H1 (cell line): ENCODE data around the gene ZFP91. TPM values are rescaled to one million over a fixed set of nuclear protein-coding genes. Genes with fewer than 3 reads are reported as not detected.

Source experiments
- BACH1 ChIP-seq: IDR thresholded peaks from 2 replicates; pipeline ENCODE4 v1.6.1; 2012; ENCODE audit warnings: low read length, improper control_type of control experiment
- BCL11A ChIP-seq, 2 experiments: IDR thresholded peaks; one replicate each; pipeline ENCODE4 v1.6.1; 2011; ENCODE audit warnings: low read depth in 2 of 2, low read length in 2 of 2, mild to moderate bottlenecking in 2 of 2
- CBX8 ChIP-seq: fragments of 300-800, 300-1000 bp; sonication (generic); IDR thresholded peaks from 2 replicates; pipeline ENCODE4 v1.7.1; 2016; ENCODE audit warnings: low read depth, low read length, borderline replicate concordance
- CHD1 ChIP-seq: IDR thresholded peaks from 2 replicates; pipeline ENCODE4 v1.6.1; 2012; ENCODE audit warnings: low read depth, low read length, improper control_type of control experiment
- CHD7 ChIP-seq: fragments of 300-600 bp; sonication (generic); IDR thresholded peaks from 2 replicates; pipeline ENCODE4 v1.7.1; 2012; ENCODE audit warnings: low read length, moderate library complexity, mild to moderate bottlenecking, inconsistent platforms; ENCODE audit not compliant: insufficient replicate concordance
- CREB1 ChIP-seq: IDR thresholded peaks from 2 replicates; pipeline ENCODE4 v1.6.1; 2012; ENCODE audit warnings: inconsistent platforms
- EP300 ChIP-seq, 2 experiments: IDR thresholded peaks; 1 replicate in 1 of 2; 2 replicates in 1 of 2; pipeline ENCODE4 v1.6.1; 2011 to 2012; ENCODE audit warnings: low read depth in 2 of 2, low read length in 2 of 2, mild to moderate bottlenecking in 2 of 2, borderline replicate concordance in 1 of 2, inconsistent platforms in 1 of 2, moderate library complexity in 1 of 2
- EZH2 ChIP-seq: fragments of 200-600 bp; sonication (generic); IDR thresholded peaks from 2 replicates; pipeline ENCODE4 v1.7.1; 2012; ENCODE audit warnings: low read depth, mild to moderate bottlenecking, moderate library complexity, low read length, inconsistent platforms; ENCODE audit not compliant: severe bottlenecking
- NRF1 ChIP-seq: IDR thresholded peaks from 2 replicates; pipeline ENCODE4 v1.6.1; 2011; ENCODE audit warnings: mild to moderate bottlenecking, low read depth, low read length, improper control_type of control experiment
- POU5F1 ChIP-seq: IDR thresholded peaks from 2 replicates; pipeline ENCODE4 v1.6.1; 2011; ENCODE audit warnings: low read depth, mild to moderate bottlenecking, low read length, moderate library complexity
- SIN3A ChIP-seq, 2 experiments: IDR thresholded peaks in 1 of 2; conservative IDR thresholded peaks in 1 of 2; 2 replicates each; pipeline ENCODE4 v1.6.1; 2011 to 2012; ENCODE audit warnings: low read length in 2 of 2, improper control_type of control experiment in 1 of 2, low read depth in 1 of 2, mild to moderate bottlenecking in 1 of 2
- YY1 ChIP-seq: IDR thresholded peaks from 2 replicates; pipeline ENCODE4 v1.6.1; 2011; ENCODE audit warnings: low read depth, mild to moderate bottlenecking, low read length
- polyA plus RNA-seq, 7 experiments: library from polyadenylated mRNA; depleted of rRNA in 3 of 7; stranded (reverse) in 5 of 7; unstranded in 2 of 7; fragments of >200 nt in 5 of 7; fragments of 200-250 nt in 2 of 7; gene quantifications; 1 replicate in 5 of 7; 2 replicates in 1 of 7; 4 replicates in 1 of 7; pipeline versions ENCODE4 v1.2.1 to v1.2.3, GENCODE V29; 2011 to 2013; ENCODE audit warnings: missing spikeins in 2 of 7, mixed read lengths in 2 of 7
- total RNA-seq: library from RNA; stranded (reverse); fragmentation: NEBNext Ultra II Directional; extraction: Animal tissue kit (Norgen Biotek cat#: 25700); gene quantifications from 2 replicates; pipeline ENCODE4 v1.2.1, GENCODE V29; 2021

Gene ZFP91
- total and polyA plus RNA-seq, 2 of the 8 experiments (the other 6 are each of a cell fraction or from before 2014, with no cell fraction given), result 10.7 to 29.0 TPM

DNA sequence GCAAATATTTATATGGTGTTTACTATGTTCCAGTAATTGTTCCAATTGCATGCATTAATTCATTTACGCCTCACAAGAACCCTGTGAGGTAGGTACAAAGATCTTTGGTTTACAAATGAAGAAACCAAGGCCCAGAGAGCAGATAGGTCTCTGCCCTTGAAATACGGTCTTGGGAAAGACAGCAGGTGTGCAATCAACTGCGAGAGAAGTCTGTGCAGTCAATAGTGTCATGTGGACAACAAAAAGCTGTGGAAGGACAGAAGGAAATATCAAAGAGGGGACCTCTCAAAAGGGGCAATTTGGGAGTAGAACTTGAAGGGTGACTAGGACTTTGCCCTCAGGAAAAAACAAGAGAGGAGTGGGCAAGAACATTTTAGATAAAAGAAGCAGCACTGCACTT lies 52.5 kb downstream of the ZFP91 start (continued):
- TF ChIP-seq CHD7 (no peak), SIN3A (conservative IDR thresholded peaks at IDR 0.05 in 1 of 2, IDR thresholded peaks at IDR 0.05 in 1 of 2; ENCODE audit: low read depth in 1 of 2, low read length in 2 of 2) (no peak), EZH2 (no peak), YY1 (no peak), BCL11A (IDR thresholded peaks at IDR 0.05; ENCODE audit: low read depth in 2 of 2, low read length in 2 of 2) (no peak), CBX8 (no peak), EP300 (IDR thresholded peaks at IDR 0.05; ENCODE audit: borderline replicate concordance in 1 of 2, low read depth in 2 of 2, low read length in 2 of 2) (no peak), NRF1 (no peak), CHD1 (no peak), POU5F1 (no peak), BACH1 (no peak), CREB1 (no peak)
